Activated gamma-delta T cell treated with anti-CD3 and anti-CD28 coated beads, Interleukin-2, amount 50 U/mL, for 16 hours (primary cell): Measurements from ENCODE around the gene KNSTRN.

Experiments used
- DNase-seq: peaks from one replicate; pipeline ENCODE4 v3.0.0-alpha.2; 2020; ENCODE audit warnings: low read depth

The KNSTRN gene

DNA sequence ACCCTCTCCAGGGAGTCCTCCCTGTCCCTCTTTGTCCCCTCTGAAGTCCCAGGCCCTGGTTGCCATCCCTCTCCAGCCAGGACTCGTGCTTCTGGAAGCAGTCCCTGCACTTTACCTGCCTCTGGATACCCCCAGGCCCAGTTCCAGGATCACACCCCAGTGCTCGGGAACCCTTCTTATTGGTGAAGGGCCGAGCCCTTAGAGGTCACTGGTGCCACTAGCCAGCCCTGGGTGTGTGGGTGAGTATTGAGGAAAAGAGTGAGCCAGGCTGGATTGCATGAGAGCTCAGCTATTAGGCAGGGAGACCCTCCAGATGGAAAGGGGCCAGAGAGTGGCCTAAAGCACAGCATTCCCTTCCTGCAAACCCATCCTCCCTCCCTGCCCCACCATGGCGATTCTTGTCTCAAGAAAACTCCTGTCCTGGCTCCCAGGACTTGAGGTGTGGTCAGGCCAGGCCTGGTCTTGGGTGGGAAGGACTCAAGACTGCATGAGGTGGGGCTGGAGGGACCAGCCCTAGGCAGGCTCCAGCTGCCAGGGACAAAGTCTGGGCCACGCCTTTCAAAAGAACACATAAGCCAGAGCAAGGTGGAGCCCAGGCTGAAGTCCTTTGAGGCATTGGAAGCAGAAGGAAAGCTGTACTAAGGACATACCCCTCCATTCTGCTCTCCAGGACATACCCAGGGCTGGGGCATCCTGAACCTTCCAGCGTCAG, 36.5 kb upstream of the KNSTRN start:
- DNase-seq: no peak

DNA sequence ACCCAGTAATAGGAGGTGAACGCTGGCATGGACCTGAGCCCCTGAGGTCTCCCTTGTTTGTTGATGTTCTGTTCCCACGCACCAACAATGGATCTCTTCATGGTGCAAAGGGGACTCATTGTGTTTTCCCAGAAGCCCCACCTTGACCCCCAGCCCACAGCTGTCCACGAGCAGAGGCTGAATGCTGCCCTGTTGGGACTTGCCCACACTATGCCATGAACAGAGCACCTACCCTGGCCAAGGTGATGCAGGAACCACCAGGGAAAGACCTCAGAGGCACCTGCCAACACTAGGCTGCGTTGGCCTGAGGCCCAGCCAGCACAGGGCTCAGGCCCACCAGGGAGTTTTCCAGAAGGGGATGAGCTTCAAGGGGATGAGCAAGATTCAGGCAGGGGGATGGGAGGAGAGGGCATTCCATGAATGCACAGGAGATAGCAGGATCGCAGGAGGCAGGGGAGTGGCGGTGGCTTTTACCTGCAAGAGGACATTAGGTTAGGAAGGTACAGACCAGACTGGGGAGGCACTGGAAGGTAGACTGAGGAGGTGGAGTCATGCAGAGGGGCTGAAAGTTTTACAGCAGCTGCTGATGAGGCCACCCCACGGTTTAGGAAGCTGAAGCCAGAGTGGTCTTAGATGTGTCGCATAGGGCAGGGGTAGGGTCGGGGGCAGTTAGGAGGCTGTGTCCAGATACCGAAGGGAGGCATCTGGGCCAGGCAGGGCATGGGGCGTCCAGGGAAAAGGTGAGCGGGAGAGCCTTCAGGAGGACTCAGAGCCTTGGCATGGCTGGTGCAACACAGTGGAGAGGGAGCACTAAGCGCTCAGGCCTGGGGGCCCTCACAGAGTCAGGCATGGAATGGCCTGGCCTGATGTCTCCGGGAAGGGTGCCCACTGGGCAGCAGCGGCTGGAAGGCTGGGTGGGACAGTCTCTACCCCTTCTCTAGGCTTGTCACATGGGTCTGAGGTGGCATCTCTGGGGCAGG, 35.7 kb upstream of the KNSTRN start:
- DNase-seq: no peak

GRCh38 chr15:40347559-40348473, 34.7 kb upstream of the KNSTRN start:
- DNase-seq: no peak

GRCh38 chr15:40348474-40348870, 34.0 kb upstream of the KNSTRN start:
- DNase-seq: no peak

DNA sequence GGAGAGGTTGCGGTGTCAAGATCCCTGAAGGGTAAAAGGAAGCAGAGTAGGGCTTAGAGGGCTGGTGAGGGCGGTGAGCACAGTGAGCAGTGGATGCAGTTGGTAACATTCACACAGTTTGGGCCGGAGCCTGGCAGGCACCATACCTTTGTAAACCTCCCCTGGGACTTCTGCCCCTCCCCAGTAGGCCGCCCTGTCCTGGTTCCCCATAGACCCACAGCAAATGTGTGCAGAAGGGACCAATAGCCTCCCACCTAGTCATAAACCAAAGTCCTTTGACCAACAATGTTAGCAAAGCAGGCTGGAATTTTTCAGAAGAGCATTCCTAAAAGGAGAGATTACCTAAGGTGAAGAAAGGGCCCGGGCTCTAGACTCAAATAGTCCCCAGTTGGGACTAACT, 33.4 kb upstream of the KNSTRN start:
- no peak for DNase-seq

- DNase-seq: no peak
Measured at GRCh38 chr15:40352281-40352901, 30.1 kb upstream of the KNSTRN start.

GRCh38 chr15:40353697-40354096, 28.8 kb upstream of the KNSTRN start:
- no peak for DNase-seq

DNA sequence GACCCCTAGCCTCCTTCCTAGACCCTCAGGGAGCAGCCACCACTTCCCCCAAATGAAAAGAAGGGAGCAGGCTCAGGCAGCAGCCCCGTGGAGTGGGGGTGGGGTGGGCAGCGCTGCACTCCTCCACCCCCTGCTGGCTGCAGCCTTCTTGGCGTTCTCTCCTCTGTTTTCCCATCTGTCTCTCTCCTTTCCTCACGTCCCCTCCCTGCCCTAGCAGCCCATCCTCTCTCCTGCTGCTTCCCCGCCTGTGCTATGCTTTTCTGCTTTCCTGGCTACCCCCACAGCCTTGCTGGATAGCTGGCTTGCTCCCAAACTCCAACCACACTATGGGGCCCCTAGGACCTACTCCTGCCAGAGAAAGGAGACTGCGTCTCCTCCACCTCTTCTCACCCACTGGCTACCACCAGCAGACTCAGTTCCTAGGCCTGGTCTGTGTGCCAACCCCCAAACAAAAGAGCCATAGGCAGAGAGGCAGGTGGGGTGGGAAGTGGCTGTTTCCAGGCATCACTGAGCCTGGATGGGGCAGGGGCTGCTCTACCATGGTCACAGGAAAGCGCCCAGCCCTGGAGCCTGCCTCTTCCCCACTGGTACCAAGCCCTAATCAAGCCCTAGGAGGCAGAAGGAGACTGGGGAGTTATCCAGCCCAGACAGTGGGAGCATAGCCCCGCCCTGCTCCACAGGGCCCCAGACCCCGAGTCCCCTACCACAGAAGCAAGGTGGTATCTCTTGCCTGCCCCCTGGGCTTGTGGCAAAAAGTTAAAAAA, 27.9 kb upstream of the KNSTRN start:
- no peak for DNase-seq

DNA sequence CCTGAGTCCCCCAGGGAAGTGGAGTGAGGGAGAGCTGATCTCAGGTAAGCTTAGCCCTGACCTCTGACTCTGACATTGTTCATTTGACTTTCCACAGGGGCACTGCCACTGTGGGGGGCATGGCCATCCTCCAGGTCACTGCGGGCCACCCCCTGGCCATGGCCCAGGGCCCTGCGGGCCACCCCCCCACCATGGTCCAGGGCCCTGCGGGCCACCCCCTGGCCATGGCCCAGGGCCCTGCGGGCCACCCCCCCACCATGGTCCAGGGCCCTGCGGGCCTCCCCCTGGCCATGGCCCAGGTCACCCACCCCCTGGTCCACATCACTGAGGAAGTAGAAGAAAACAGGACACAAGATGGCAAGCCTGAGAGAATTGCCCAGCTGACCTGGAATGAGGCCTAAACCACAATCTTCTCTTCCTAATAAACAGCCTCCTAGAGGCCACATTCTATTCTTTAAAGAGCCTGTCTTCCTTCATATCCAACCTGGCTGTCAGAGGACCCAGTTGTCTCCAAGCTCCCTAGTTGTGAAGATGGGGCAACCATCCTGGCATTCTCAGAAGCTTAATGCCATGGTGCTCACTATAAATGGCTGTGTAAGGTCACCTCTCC, 26.4 kb upstream of the KNSTRN start:
- no peak for DNase-seq

DNA sequence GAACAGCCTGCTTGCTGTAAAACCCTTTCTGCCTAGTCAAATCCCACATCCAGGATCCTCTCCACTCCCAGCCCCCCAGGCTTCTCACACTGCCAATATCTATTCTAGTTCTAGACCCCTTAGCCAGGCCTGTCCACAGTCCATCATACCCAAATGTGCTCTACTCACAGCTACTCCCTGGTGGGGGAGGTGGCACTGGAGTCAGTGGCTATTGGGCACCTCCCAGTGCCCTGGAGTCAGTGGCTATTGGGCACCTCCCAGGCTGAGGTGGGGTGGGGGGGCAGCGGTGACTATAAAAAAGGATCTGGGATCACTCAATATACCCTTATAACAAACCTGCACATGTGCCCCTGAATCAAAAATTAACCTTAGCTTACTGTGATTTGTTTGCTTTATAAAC, 25.3 kb upstream of the KNSTRN start:
- no peak for DNase-seq

DNA sequence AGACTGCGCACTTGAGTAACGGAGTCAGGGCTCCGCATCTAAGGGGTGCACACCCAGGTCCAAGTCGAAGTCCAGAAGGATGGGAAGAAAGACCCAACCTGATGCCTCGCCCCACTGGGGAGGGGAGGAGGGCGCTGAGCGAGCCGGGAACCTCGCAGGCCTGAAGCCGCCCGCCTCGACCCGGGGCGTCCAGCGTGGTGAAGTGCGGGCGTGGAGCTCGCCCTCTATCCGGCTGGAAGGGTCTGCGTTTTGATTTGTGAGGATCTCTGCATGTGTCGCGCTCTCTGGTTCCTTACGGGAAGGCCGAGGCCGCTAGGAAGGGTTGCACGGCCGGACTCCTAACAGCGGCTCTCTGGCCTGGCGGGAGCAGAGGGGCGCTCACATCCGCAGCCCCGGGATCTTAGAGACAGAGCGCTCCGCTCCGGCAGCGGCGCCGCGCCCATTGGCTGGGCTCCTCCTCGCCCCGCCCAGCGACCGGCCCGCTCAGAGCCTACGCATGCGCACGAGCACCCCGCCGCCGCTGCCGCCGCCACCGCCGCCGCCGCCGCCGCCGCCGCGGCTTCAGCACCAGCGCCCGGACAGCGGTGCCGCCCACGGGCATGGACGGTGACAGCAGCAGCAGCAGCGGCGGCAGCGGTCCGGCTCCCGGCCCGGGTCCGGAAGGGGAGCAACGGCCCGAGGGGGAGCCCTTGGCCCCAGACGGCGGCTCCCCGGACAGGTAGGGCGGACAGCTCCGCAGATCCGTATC, 24.6 kb upstream of the KNSTRN start, which contains the start of gene DISP2:
Gene DISP2 (plus strand): TSS at position 497 of the 748 bp plus-strand sequence. CDS start 103 bp downstream, at position 600.
- peak; percentile 76 for DNase-seq

- DNase-seq: peak; percentile 17
Measured at GRCh38 chr15:40358471-40359353, 23.8 kb upstream of the KNSTRN start.

- DNase-seq: no peak
Measured at GRCh38 chr15:40360015-40360414, 22.5 kb upstream of the KNSTRN start.

- DNase-seq: no peak
Measured at GRCh38 chr15:40361640-40362039, 20.9 kb upstream of the KNSTRN start.

GRCh38 chr15:40363611-40364010, 18.9 kb upstream of the KNSTRN start:
- no peak for DNase-seq

- no peak for DNase-seq
Measured at GRCh38 chr15:40364251-40364650, 18.3 kb upstream of the KNSTRN start.

- DNase-seq: no peak
Measured at GRCh38 chr15:40365016-40365415, 17.5 kb upstream of the KNSTRN start.

DNA sequence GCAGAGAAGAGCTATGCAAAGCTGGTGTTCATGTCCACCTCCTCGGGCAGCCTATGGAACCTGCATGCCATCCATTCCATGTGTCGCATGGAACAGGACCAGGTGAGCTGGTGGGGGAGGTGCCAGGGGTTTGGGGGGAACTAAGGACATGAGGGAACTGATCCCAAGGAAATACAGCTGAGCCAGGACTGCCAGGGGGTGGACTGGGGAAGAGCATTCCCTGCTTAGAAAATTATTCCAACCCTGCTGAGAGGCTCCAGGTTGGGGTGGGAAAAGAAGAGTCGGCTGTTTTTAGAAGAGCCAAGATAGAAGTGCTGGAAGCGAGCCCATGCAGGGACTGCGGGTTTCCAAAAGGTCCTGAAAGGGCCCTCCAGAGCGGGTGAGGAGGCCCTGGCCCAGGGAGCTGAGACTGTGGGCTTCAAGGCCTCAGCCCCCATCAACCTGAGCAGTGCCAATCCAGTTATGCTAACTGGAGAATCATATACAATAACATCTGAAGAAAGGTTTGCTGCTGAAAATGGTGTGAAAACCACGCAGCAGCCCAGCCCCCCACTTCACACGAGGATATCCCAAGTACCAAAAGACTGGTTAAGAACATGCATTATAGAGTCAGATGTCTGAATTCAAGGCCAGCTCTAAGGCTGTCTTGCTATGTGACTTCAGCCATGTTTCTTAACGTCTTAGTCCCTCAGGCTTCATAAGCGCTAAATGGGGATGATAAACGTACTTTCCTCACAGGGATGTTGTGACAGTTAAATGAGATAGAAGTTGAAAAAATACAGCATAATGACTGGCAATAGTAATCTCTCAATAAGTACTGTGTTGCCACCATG, 16.7 kb upstream of the KNSTRN start:
- no peak for DNase-seq
